Medulla oblongata (tissue), 1 donor: ENCODE data around the gene GIMAP5.
"Not testable (repeated sequence)": the region's sequence is repeated elsewhere in the genome, so short reads cannot be mapped to it uniquely, and the experiment has no call there.

Experiments
- DNase-seq: peaks from one replicate; pipeline ENCODE4 v3.0.0-alpha.2; 2015; ENCODE audit errors: extremely low spot score

Gene GIMAP5

DNA sequence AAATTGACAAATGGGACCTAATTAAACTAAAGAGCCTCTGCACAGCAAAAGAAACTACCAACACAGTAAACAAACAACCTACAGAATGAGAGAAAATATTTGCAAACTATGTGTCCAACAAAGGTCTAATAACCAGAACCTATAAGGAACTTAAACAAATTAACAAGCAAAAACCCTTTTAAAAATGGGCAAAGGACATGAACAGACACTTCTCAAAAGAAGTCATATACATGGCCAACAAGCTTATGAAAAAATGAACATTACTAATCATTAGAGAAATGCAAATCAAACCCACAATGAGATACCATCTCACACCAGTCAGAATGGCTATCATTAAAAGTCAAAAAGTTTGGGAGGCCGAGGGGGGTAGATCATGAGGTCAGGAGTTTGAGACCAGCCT, 36.9 kb downstream of the GIMAP5 start:
- DNase-seq: not testable (repeated sequence)

DNA sequence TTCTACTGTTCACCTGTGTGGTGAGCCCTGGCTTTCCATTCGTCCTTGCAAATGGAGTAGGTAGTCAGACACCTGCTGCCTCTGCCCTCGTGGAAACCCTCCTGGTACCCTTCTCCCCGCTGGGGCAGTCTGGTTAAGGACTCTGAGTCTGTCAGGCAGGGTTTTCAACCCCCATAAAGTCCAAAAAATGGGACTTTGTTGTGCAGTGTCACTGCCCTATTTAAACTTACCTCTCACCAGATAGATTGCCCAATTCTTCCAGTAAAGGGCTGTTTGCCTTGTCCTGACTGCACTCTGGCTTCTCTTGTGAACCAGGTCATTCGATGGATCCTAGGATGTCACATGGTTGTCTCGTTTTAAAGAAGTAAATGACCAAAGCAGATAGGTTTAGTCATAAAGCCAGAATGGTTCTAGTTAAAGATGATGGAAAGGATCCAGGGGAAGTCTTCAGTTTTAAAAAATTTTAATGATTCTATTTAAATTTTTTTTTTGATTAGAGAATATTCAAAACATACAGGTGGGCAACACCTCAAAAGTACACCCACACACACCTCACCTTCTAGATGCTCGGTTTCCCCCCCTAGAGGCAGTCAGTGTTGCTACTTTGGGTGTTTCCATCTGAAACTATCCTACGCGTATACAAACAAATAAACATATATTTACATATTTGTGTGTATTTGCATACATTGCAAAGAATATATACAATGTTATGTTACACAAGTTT, 41.0 kb downstream of the GIMAP5 start:
- DNase-seq: no peak

DNA sequence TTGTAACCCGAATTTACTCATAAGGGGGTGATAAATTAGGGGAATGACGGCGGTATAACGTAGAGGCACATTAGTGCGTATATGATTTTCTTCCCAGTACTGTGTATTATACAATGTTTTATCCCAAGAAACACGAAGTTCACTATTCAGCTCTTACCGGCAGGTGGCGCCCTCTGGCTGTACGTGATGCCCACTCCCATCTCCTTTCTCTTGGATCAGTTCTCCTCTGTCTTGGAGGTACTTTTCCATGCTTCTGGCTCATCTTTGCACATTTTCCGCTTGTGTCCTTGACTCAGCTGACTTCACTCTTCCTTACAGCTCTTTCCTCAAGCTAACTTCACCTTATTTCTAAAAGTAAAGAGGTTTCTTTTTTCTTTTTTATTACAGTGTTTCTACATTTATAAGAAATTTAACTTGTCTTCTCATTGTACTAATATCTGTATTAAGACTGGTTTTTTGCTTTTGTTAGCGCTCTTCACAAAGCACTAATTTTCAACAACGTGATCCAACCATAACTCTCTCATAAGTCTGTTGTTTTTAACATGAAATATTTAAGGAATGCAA, 41.6 kb downstream of the GIMAP5 start:
- DNase-seq: peak; percentile 89

DNA sequence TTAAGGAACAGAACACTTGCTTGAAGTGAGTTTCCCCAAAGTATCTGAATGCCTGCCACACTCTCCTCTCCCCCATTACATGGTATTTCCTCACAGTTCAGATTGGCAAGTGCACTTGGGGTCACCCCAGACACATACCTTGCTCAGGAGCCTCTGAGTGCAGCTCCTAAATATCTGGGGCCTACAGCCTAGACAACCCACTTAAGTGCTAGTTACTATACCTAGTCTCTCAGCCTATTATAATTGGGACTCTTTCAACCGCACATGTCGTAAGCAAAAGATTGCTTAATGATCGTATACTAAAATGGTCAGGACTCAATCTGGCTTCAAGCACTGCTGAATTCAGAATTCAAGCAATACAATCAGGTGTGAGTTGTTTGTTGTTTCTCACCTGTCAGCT, 43.1 kb downstream of the GIMAP5 start:
- no peak for DNase-seq

DNA sequence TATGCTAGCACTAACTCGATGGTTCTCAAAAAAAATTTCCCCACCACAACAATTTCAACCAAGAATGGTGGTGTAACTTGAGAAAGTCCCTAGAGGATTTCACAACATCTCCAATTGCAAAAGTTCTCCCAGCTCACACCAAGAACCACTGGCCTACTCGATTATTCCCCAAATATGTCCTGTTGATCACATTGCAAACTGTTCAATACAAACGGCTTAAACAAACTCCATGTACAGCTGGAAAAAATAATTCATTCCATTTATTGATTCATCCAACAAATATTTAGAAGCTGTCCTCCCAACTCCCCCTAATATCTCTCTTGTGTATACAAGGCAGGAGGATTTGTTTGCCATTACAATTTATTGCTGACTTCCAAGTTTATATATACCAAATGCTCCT, 43.9 kb downstream of the GIMAP5 start:
- DNase-seq: peak; percentile 54

DNA sequence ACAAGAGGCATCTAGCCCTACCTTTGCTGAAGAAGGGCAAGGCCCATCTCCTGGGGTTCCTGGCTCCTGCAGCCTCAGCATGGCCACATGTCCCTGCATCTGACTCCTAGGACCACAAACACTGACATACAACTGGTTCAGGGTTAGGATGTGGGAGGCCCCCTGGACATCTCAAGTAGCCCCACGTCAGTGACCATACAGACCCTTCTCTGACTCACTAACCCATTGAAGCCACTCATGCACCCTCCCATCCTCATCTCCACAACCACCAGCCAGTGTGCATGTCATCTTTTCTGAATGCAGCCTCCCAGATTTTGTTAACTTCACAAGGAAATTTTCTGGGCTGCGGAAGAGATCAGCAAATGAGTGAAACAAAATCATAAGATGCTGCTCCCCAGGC, 44.7 kb downstream of the GIMAP5 start:
- no peak for DNase-seq

DNA sequence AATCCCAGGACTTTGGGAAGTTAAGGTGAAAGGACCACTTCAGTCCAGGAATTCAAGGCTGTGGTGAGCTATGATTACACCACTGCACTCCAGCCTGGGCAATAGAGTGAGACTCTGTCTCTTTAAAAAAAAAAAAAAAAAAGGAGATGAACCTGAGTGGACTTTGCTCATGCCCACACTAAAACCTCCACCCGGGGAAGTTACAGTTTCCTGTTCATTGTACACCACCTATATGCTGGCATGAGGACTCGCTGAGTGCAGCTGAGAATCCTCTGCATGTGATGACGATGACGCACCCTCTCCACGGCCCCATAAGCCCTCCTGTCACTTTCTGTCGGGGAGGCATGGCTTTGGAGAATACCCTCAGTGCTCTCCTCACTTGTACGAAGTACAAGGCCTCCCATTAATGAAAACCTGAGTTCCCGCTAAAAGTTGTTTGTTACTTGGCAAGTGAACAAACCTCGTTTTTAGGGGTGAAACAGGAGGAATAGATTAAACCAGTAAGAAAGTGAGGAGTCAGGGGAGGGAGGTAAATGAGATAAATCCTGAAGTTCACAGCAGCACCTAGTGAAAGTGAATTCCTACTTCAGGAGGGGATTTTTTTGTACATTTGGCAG, 47.0 kb downstream of the GIMAP5 start:
- DNase-seq: peak; percentile 25

DNA sequence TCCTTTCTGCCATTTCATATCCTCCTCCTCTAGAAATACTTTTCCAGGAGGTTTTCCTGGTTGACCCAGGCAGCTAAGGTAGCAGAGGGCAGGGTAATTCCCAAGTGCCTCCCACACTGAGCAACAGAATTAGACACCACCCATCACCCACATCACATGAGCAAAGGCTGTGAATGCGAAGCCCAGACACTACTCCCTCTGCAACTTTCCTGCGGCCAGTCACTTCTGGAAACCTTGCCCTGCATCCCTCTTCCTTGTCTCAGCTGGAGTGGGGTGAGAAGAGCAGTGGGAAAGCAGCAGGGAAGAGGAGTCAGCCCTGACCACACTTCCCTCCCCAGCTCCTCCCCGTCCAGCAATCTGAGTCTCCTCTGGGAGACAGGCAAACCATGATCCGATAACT, 47.7 kb downstream of the GIMAP5 start:
- no peak for DNase-seq

DNA sequence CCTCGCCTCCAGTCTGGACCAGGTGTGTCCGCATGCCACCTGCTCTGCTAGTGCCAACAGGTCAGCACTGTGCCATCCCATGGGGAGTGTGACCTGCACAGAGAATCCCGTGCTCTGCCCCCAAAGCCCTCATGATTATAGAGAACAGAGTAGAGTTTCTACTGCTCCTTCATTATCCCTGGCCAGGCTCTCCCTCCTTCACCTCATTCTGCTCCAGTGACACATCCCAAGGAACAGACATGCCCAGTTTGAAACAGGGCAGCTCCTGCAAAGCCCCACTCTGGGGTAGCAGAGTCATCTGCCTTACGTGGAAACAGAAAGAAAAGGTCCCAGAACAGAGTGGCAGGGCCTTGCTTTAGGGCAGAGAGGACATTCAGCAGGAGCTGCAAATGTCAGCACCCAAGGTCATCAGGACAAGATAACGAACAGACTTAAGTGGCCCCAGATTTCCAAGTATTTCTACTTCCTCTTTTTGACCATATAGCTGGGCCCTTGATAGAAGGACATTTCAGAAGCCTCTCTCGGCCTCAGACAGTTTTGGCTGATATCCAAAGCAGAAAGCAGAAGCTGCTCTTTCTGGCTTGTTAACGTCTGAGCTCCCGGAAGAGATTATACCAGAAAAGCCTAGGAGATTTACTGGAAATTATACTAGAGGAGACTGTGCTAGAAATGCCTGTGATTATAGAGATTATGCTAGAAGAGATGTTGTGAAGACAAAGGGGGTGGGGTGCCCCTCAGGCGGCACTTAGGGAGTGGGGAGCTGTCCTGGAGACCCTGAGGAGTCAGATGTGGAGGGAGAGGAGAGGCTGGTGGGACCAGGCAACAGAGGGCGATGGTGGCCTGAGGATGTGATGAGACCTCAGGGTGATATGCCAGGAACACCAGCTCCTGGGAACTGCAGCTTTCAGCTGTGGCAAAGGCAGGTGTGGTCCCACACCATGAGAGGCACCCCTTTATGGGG, 50.4 kb downstream of the GIMAP5 start:
- peak; percentile 82 for DNase-seq

DNA sequence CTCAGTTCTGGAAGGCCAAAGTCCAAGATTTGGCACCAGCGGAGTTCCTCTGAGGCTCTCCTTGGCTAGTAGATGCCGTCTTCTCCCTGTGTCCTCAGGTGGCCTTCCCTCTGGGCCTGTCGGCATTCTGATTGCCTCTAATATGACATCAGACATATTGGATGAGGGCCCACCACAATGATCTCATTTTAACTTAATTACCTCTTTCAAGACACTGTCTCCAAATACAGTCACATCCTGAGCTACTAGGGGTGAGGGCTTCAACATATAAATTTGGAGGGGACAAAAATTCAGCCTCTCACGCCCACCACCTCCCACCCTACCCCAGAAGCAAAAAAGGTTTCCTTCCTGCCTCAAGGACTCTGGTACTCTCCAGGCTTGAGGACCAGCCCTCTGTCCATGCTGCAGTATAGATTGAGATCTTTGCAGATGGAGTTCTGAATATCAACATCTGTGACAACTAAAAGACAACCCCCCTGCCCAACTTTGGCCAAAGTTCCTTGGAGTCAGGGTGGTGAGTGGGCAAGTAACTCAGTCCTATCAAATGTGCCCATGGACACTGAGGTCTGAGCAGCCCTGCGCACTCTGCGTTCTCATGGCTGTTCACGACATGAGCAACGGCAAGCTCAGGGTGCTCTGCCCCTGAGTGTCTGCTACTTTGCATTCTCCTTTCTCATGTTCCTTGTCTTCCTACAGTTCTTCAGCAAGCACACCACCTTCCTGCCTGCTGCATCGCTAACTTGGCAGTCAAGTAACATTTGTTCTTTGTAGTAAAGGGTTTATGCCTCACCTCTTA, 51.5 kb downstream of the GIMAP5 start:
- DNase-seq: no peak

DNA sequence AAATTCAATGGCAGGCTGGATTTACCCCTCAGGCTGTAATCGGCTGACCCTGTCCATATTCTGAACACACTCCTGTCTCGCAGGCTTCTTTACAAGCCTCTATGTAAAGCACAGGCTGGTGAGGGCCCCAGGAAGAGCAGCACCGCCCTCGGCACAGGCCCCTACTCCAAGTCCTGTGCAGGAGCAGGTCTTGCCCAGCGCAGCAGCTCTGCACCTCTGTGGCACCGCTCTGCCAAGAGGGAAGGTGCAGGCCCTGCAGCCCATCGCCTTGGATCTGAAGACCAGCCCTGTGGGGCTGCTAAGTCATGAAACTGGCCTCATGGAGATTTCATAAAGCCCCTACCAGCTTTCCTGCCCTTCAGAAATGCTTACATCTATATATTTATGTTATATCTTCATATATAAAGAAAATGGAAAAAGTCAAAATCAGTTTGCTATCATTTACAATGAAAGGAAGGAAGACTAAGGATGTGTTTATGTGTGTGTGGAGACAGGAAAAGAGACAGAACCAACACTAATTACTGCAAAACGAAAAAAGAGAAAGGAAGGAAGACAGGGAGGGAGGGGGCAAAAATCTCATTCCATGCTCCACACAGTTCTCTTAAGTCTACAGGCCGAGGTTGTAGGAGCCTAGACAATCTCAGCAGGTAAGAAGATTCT, 53.3 kb downstream of the GIMAP5 start:
- DNase-seq: no peak

DNA sequence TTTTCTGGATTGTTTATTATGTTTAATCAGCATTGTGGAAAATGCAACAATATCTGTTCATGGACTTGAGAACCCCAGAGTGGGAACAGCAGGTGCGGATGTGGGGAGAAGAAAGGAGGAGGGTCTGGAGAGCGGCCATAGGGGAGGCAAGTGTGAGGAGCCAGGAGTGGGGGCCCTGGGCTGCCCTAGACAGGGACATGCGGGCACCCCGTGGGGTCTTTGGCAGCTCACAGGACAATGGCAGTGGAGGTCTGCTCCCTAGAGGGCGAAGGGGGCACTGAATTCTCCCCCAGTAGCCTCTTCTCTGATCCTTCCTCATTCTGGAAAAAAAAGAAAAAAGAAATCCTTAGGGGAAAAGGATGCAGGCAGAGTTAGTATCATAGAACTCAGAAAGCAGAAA, 54.1 kb downstream of the GIMAP5 start:
- DNase-seq: no peak

DNA sequence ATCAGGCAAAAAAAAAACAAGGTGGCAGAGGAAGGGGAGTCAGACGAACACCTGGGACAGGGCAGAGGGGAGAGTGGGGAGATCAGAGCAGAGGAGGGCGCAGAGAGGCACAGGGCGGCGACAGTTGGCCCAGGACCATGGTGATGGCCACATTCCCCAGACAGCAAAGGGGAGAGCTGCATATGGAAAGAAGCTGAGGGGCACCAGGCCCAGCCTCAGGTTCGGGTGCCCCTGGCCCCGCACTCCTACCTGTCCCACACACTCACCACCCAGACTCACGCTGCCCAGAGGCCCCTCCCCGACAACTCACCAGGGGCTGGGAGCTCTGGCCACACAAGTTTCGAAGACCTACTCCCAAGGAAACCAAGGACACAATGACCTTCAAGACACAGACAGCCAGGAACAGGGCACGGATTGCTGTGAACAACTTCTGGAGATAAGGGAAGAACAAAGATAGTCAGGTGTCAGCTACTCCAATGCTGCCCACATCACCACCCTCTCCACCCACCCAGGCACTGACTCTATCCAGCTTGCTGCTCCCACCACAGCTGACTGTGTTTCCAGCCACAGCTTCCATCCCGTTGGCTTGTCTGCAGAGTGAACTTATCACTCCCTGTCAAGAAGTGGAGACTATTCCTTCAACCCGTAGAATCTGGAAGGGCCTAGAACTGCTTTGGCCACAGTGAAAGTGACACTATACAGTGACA, 54.7 kb downstream of the GIMAP5 start:
- DNase-seq: no peak
